Liver (tissue), 9 donors: ENCODE measurements around the gene MRM1. TPM values are rescaled to one million over a fixed set of nuclear protein-coding genes. Genes with fewer than 3 reads are reported as not detected.

Experiments used
- DNase-seq: peaks from one replicate; pipeline ENCODE4 v3.0.0-alpha.2; 2017; ENCODE audit warnings: low spot score
- H3K27ac ChIP-seq, 2 donors: one replicate each; pipeline ENCODE4 v1.7.0; 2013; ENCODE audit warnings: inconsistent platforms in 2 of 2, low read length in 2 of 2, control low read depth in 1 of 2, low read depth in 1 of 2, mild to moderate bottlenecking in 1 of 2
- H3K27me3 ChIP-seq, 4 donors: one replicate each; pipeline versions ENCODE4 v1.6.1 to v1.7.0; 2013; ENCODE audit warnings: low read length in 3 of 4, inconsistent platforms in 1 of 4, mild to moderate bottlenecking in 1 of 4, moderate library complexity in 1 of 4; ENCODE audit not compliant: control insufficient read depth in 4 of 4, insufficient read depth in 4 of 4
- H3K36me3 ChIP-seq, 4 donors: one replicate each; pipeline versions ENCODE4 v1.6.1 to v1.7.0; 2013; ENCODE audit warnings: low read length in 3 of 4, mild to moderate bottlenecking in 3 of 4, low read depth in 1 of 4, moderate library complexity in 1 of 4; ENCODE audit not compliant: control insufficient read depth in 4 of 4, insufficient read depth in 3 of 4
- H3K4me1 ChIP-seq, 4 donors: one replicate each; pipeline versions ENCODE4 v1.6.1 to v1.7.0; 2013; ENCODE audit warnings: low read length in 3 of 4, mild to moderate bottlenecking in 3 of 4, moderate library complexity in 1 of 4; ENCODE audit not compliant: control insufficient read depth in 4 of 4, insufficient read depth in 4 of 4
- H3K4me3 ChIP-seq, 3 donors: one replicate each; pipeline versions ENCODE4 v1.6.1 to v1.7.0; 2013; ENCODE audit warnings: low read length in 3 of 3, control low read depth in 1 of 3, low read depth in 1 of 3, mild to moderate bottlenecking in 1 of 3
- H3K9ac ChIP-seq, 2 donors: one replicate each; pipeline ENCODE4 v1.7.0; 2013; ENCODE audit warnings: low read length in 2 of 2, mild to moderate bottlenecking in 2 of 2, moderate library complexity in 2 of 2, control low read depth in 1 of 2, low read depth in 1 of 2
- H3K9me3 ChIP-seq, 4 donors: one replicate each; pipeline versions ENCODE4 v1.6.1 to v1.7.0; 2013; ENCODE audit warnings: low read length in 3 of 4; ENCODE audit not compliant: control insufficient read depth in 4 of 4
- ATF3 ChIP-seq: IDR thresholded peaks from 2 replicates; pipeline ENCODE4 v1.6.1; 2016; ENCODE audit warnings: antibody characterized with exemption
- CTCF ChIP-seq: fragments of 150-350 bp; IDR thresholded peaks from 2 replicates; pipeline ENCODE4 v1.5.1; 2017; ENCODE audit warnings: improper control_type of control experiment, low read depth, low read length; ENCODE audit not compliant: missing input control
- EGR1 ChIP-seq, 2 donors: IDR thresholded peaks; 2 replicates each; pipeline ENCODE4 v1.6.1; 2016 to 2018; ENCODE audit warnings: antibody characterized with exemption in 2 of 2, low read depth in 2 of 2
- FOXA1 ChIP-seq: IDR thresholded peaks from 2 replicates; pipeline ENCODE4 v1.6.1; 2016; ENCODE audit warnings: antibody characterized with exemption
- FOXA2 ChIP-seq: IDR thresholded peaks from 2 replicates; pipeline ENCODE4 v1.6.1; 2016; ENCODE audit warnings: antibody characterized with exemption
- GABPA ChIP-seq, 2 donors: IDR thresholded peaks in 1 of 2; conservative IDR thresholded peaks in 1 of 2; 2 replicates each; pipeline ENCODE4 v1.6.1; 2016; ENCODE audit warnings: antibody characterized with exemption in 2 of 2, mild to moderate bottlenecking in 1 of 2, moderate library complexity in 1 of 2
- HNF4A ChIP-seq, 2 donors: conservative IDR thresholded peaks; 2 replicates each; pipeline ENCODE4 v1.6.1; 2016; ENCODE audit warnings: antibody characterized with exemption in 2 of 2, mild to moderate bottlenecking in 2 of 2
- HNF4G ChIP-seq: IDR thresholded peaks from 2 replicates; pipeline ENCODE4 v1.6.1; 2016; ENCODE audit warnings: antibody characterized with exemption
- JUND ChIP-seq, 2 donors: IDR thresholded peaks; 2 replicates each; pipeline ENCODE4 v1.6.1; 2016; ENCODE audit warnings: antibody characterized with exemption in 2 of 2
- MAX ChIP-seq: IDR thresholded peaks from 2 replicates; pipeline ENCODE4 v1.6.1; 2016; ENCODE audit warnings: antibody characterized with exemption
- NR2F2 ChIP-seq: IDR thresholded peaks from 2 replicates; pipeline ENCODE4 v1.6.1; 2016; ENCODE audit warnings: antibody characterized with exemption
- RAD21 ChIP-seq, 2 donors: IDR thresholded peaks; 2 replicates each; pipeline ENCODE4 v1.6.1; 2016; ENCODE audit warnings: antibody characterized with exemption in 2 of 2, mild to moderate bottlenecking in 2 of 2
- RXRA ChIP-seq, 2 donors: IDR thresholded peaks; 2 replicates each; pipeline ENCODE4 v1.6.1; 2017 to 2018; ENCODE audit warnings: antibody characterized with exemption in 2 of 2, mild to moderate bottlenecking in 1 of 2
- SP1 ChIP-seq: IDR thresholded peaks from 2 replicates; pipeline ENCODE4 v1.6.1; 2018; ENCODE audit warnings: antibody characterized with exemption, mild to moderate bottlenecking
- TAF1 ChIP-seq: conservative IDR thresholded peaks from 2 replicates; pipeline ENCODE4 v1.6.1; 2016; ENCODE audit warnings: antibody characterized with exemption, mild to moderate bottlenecking
- YY1 ChIP-seq: IDR thresholded peaks from 2 replicates; pipeline ENCODE4 v1.6.1; 2016; ENCODE audit warnings: antibody characterized with exemption, mild to moderate bottlenecking
- WGBS: extraction: QIAGEN DNeasy Blood & Tissue Kit; methylation state at CpG from one replicate; pipeline ENCODE4 v1.1.7; 2013; 5-methylcytosine and 5-hydroxymethylcytosine counted together
- polyA plus RNA-seq, 2 donors: library from polyadenylated mRNA; stranded (reverse) in 1 of 2; unstranded in 1 of 2; fragments of 200-250 nt in 1 of 2; fragments of >200 nt in 1 of 2; fragmentation: Nextera tagmentation in 1 of 2; extraction: Ambion mirVana in 1 of 2; gene quantifications; one replicate each; pipeline versions ENCODE4 v1.2.1 to v1.2.3, GENCODE V29; 2013 to 2015
- total RNA-seq, 2 donors: library from RNA; depleted of rRNA; stranded (reverse); fragments of >200 nt; gene quantifications; one replicate each; pipeline ENCODE4 v1.2.3, GENCODE V29; 2014
- TF ChIP-seq, protein P1 (sequence below): IDR thresholded peaks from 2 replicates; pipeline ENCODE4 v1.6.1; 2016; ENCODE audit warnings: antibody characterized with exemption
- TF ChIP-seq, protein P2 (sequence below): IDR thresholded peaks from 2 replicates; pipeline ENCODE4 v1.6.1; 2016; ENCODE audit warnings: antibody characterized with exemption, mild to moderate bottlenecking
- donor health status: healthy.
- donor health status: healthy.
- donor health status: healthy.
- donor health status: healthy.
- donor health status: healthy.

MRM1 gene
- total and polyA plus RNA-seq, 4 donors, result 3.2 to 5.9 (median 5.2) TPM

GRCh38 chr17:36583787-36584186 lies 17.6 kb upstream of the MRM1 start:
- DNase-seq, result no peak
- Histone ChIP-seq H3K4me1 (peaks cover 5 to 16% (median 11%) of the 10 kb centered on the region in 4 donors), H3K36me3 (peaks cover 20 to 63% (median 42%) of the 10 kb centered on the region in 4 donors), H3K27ac (no peak overlapping the region), H3K27me3 (no peaks in the 10 kb centered on the region), H3K9me3 (no peaks in the 10 kb centered on the region), H3K4me3 (no peak overlapping the region), H3K9ac (no peak overlapping the region)
- 28% methylated on average over 1 of the region's 1 CpG for WGBS
- peak; percentile 29 for TF ChIP-seq YY1
- TF ChIP-seq MAX, result peak; percentile 50
- TF ChIP-seq FOXA2, result no peak
- TF ChIP-seq SP1, result peak; percentile 80
- TF ChIP-seq EGR1 (IDR thresholded peaks at IDR 0.05; ENCODE audit: low read depth in 2 of 2), result no peak
- TF ChIP-seq HNF4A (conservative IDR thresholded peaks at IDR 0.05), result peak; percentile 98
- no peak for TF ChIP-seq FOXA1
- TF ChIP-seq RAD21 (IDR thresholded peaks at IDR 0.05), result peak; percentile 15 to 21
- TF ChIP-seq JUND (IDR thresholded peaks at IDR 0.05), result peak; percentile 77 to 82
- peak; percentile 46 for TF ChIP-seq NR2F2
- TF ChIP-seq, protein P1, sequence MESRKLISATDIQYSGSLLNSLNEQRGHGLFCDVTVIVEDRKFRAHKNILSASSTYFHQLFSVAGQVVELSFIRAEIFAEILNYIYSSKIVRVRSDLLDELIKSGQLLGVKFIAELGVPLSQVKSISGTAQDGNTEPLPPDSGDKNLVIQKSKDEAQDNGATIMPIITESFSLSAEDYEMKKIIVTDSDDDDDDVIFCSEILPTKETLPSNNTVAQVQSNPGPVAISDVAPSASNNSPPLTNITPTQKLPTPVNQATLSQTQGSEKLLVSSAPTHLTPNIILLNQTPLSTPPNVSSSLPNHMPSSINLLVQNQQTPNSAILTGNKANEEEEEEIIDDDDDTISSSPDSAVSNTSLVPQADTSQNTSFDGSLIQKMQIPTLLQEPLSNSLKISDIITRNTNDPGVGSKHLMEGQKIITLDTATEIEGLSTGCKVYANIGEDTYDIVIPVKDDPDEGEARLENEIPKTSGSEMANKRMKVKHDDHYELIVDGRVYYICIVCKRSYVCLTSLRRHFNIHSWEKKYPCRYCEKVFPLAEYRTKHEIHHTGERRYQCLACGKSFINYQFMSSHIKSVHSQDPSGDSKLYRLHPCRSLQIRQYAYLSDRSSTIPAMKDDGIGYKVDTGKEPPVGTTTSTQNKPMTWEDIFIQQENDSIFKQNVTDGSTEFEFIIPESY, result peak; percentile 61
- peak; percentile 68 for TF ChIP-seq ATF3
- peak in 1 of 2 donors; percentile 44 for TF ChIP-seq GABPA (IDR thresholded peaks at IDR 0.05 in 1 of 2, conservative IDR thresholded peaks at IDR 0.05 in 1 of 2)
- peak; percentile 82 for TF ChIP-seq HNF4G
- TF ChIP-seq TAF1, result no peak
- peak; percentile 94 to 96 for TF ChIP-seq RXRA (IDR thresholded peaks at IDR 0.05)
- TF ChIP-seq, protein P2, sequence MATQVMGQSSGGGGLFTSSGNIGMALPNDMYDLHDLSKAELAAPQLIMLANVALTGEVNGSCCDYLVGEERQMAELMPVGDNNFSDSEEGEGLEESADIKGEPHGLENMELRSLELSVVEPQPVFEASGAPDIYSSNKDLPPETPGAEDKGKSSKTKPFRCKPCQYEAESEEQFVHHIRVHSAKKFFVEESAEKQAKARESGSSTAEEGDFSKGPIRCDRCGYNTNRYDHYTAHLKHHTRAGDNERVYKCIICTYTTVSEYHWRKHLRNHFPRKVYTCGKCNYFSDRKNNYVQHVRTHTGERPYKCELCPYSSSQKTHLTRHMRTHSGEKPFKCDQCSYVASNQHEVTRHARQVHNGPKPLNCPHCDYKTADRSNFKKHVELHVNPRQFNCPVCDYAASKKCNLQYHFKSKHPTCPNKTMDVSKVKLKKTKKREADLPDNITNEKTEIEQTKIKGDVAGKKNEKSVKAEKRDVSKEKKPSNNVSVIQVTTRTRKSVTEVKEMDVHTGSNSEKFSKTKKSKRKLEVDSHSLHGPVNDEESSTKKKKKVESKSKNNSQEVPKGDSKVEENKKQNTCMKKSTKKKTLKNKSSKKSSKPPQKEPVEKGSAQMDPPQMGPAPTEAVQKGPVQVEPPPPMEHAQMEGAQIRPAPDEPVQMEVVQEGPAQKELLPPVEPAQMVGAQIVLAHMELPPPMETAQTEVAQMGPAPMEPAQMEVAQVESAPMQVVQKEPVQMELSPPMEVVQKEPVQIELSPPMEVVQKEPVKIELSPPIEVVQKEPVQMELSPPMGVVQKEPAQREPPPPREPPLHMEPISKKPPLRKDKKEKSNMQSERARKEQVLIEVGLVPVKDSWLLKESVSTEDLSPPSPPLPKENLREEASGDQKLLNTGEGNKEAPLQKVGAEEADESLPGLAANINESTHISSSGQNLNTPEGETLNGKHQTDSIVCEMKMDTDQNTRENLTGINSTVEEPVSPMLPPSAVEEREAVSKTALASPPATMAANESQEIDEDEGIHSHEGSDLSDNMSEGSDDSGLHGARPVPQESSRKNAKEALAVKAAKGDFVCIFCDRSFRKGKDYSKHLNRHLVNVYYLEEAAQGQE, result peak; percentile 27
- no peak for TF ChIP-seq CTCF
